KOPT-K1 (cell line): ENCODE measurements around the gene PARP12.

Source experiments
- H3K27ac ChIP-seq: fragments of 200-600 bp; sonication (generic); 2 replicates; pipeline ENCODE4 v1.5.1; 2016; ENCODE audit warnings: antibody characterized with exemption, mild to moderate bottlenecking, low read depth, low read length; ENCODE audit not compliant: poor library complexity, severe bottlenecking
- H3K36me3 ChIP-seq: fragments of 200-600 bp; sonication (generic); 2 replicates; pipeline ENCODE4 v1.5.1; 2017; ENCODE audit warnings: antibody characterized with exemption, mild to moderate bottlenecking, low read length, moderate library complexity; ENCODE audit not compliant: insufficient read depth
- H3K9me3 ChIP-seq: fragments of 200-600 bp; sonication (generic); 2 replicates; pipeline ENCODE4 v1.5.1; 2017; ENCODE audit warnings: antibody characterized with exemption, low read length, mild to moderate bottlenecking; ENCODE audit not compliant: insufficient read depth, poor library complexity, severe bottlenecking

The PARP12 gene

GRCh38 chr7:140033779-140034363 lies 28.9 kb downstream of the PARP12 start:
- no peaks in the 10 kb centered on the region for H3K9me3 ChIP-seq
- H3K36me3 ChIP-seq: peaks cover 95% of the 10 kb centered on the region

GRCh38 chr7:140033036-140033435 lies 29.7 kb downstream of the PARP12 start:
- H3K36me3 ChIP-seq: peaks cover 95% of the 10 kb centered on the region
- no peaks in the 10 kb centered on the region for H3K9me3 ChIP-seq

More at GRCh38 chr7:140033779-140034363, 28.9 kb downstream of the PARP12 start:
- H3K27ac ChIP-seq: no peak overlapping the region

GRCh38 chr7:140031364-140031763 lies 31.4 kb downstream of the PARP12 start:
- peaks cover 95% of the 10 kb centered on the region for H3K36me3 ChIP-seq
- H3K27ac ChIP-seq: no peak overlapping the region
- H3K9me3 ChIP-seq: no peaks in the 10 kb centered on the region

More at GRCh38 chr7:140033036-140033435, 29.7 kb downstream of the PARP12 start:
- H3K27ac ChIP-seq: no peak overlapping the region

- Histone ChIP-seq H3K27ac (no peak overlapping the region), H3K9me3 (no peaks in the 10 kb centered on the region), H3K36me3 (peaks cover 95% of the 10 kb centered on the region)
Observed at GRCh38 chr7:140029072-140029471, 33.7 kb downstream of the PARP12 start.

GRCh38 chr7:140028311-140028710 lies 34.4 kb downstream of the PARP12 start:
- no peaks in the 10 kb centered on the region for H3K9me3 ChIP-seq
- H3K27ac ChIP-seq: no peak overlapping the region
- H3K36me3 ChIP-seq: peaks cover 95% of the 10 kb centered on the region

- Histone ChIP-seq H3K27ac (no peak overlapping the region), H3K36me3 (peaks cover 95% of the 10 kb centered on the region), H3K9me3 (no peaks in the 10 kb centered on the region)
Observed at GRCh38 chr7:140027858-140028257, 34.9 kb downstream of the PARP12 start.

- no peaks in the 10 kb centered on the region for H3K9me3 ChIP-seq
- no peak overlapping the region for H3K27ac ChIP-seq
- peaks cover 98% of the 10 kb centered on the region for H3K36me3 ChIP-seq
Observed at GRCh38 chr7:140026935-140027334, 35.8 kb downstream of the PARP12 start.

GRCh38 chr7:140025814-140026433 lies 36.8 kb downstream of the PARP12 start:
- no peak overlapping the region for H3K27ac ChIP-seq
- peaks cover 99% of the 10 kb centered on the region for H3K36me3 ChIP-seq

GRCh38 chr7:140025241-140025640 lies 37.5 kb downstream of the PARP12 start:
- Histone ChIP-seq H3K27ac (no peak overlapping the region), H3K9me3 (no peaks in the 10 kb centered on the region), H3K36me3 (peaks cover 92% of the 10 kb centered on the region)

More at GRCh38 chr7:140025814-140026433, 36.8 kb downstream of the PARP12 start:
- no peaks in the 10 kb centered on the region for H3K9me3 ChIP-seq

GRCh38 chr7:140024585-140024984 lies 38.2 kb downstream of the PARP12 start:
- Histone ChIP-seq H3K36me3 (peaks cover 86% of the 10 kb centered on the region), H3K27ac (no peak overlapping the region), H3K9me3 (no peaks in the 10 kb centered on the region)

GRCh38 chr7:140023728-140024127 lies 39.0 kb downstream of the PARP12 start:
- Histone ChIP-seq H3K9me3 (no peaks in the 10 kb centered on the region), H3K27ac (no peak overlapping the region), H3K36me3 (peaks cover 77% of the 10 kb centered on the region)

GRCh38 chr7:140022582-140023211 lies 40.1 kb downstream of the PARP12 start:
- H3K36me3 ChIP-seq: peaks cover 67% of the 10 kb centered on the region

GRCh38 chr7:140021603-140022002 lies 41.1 kb downstream of the PARP12 start:
- Histone ChIP-seq H3K27ac (no peak overlapping the region), H3K9me3 (no peaks in the 10 kb centered on the region), H3K36me3 (peaks cover 56% of the 10 kb centered on the region)

More at GRCh38 chr7:140022582-140023211, 40.1 kb downstream of the PARP12 start:
- H3K9me3 ChIP-seq: no peaks in the 10 kb centered on the region
- H3K27ac ChIP-seq: no peak overlapping the region

- Histone ChIP-seq H3K36me3 (peaks cover 36% of the 10 kb centered on the region), H3K27ac (no peak overlapping the region), H3K9me3 (no peaks in the 10 kb centered on the region)
Observed at GRCh38 chr7:140019606-140020005, 43.1 kb downstream of the PARP12 start.

- Histone ChIP-seq H3K27ac (no peak overlapping the region), H3K36me3 (peaks cover 32% of the 10 kb centered on the region), H3K9me3 (no peaks in the 10 kb centered on the region)
Observed at GRCh38 chr7:140019172-140019571, 43.6 kb downstream of the PARP12 start.
